DMS 273 treated with DMSO at 0.1 percent for 48 hours (cell line): ENCODE measurements around the gene EXOC3L1.

ENCODE experiments used
- DNase-seq: peaks from one replicate; lab custom pipeline; 2025; lab: John Stamatoyannopoulos, UW

The EXOC3L1 gene

DNA sequence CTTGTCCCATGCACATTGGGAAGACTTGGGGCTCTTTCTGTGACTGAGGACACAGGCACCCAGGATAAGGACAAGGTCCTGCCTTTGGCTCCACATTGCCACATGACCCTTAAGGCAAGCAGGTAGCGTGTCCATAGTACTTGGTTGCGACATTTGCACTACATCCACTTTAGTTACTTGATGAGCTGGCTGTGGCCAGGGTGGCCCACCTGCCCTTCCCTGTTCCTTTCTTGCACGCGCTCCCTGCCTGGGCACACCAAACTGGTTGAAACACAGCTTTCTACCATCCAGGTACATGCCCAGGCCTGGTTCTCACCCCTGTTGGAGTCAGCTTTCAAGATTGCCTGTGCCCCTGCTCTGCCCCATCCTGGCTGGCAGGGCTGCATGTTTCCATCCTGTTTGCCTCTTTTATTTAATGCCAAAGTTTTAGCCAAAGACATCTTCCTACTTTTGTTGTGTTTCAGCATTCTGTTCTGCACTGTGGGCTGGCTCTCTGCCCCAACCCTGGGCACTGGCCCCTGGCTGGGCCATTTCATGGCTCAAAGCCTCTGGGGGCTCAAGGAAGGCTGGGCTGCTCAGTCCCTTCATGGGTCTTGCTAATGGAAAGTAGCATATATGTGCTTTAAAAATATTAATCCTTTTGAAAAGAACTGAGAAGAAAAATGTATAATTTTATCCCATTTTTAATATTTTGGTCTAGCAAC is 42.3 kb downstream of the EXOC3L1 start:
- DNase-seq: no peak

DNA sequence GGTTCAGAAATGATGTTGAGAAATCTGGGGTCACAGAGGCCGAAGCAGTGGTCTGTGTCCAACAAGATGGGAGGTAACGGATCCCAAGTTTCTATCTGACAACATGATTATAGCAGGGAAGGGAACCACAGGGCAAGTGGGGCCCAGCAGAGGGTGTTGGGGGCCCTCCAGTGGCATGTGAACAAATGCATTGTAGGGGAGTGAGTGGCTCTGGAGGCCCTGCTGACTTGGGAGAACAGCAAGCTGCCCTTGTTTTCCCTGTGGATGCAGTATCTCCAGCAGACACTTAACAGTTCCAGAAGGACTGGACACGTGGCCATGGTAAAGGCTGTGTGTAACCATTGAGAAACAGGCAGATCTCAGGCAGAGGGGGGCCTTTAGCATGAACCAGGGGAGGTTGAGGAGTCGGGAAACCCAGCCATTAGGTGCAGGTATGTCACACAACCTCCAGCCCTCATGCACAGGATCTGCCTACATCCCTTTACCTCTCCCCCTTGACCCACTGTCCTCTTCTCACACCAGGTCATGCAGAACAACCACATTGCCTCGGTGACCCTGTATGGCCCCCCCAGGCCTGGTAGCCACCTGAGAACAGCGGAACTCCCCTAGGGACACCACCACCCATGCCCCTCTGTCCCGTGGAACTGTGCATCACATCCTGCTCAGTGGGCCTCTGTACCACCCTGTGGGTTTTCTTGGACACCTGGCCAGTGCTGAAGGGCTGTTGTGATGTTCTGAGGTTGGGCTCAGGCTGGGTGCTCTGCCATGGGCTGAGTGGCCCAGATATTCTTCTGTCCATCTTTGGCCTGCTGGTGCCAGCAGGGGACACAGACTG is 43.2 kb downstream of the EXOC3L1 start:
- DNase-seq: no peak

DNA sequence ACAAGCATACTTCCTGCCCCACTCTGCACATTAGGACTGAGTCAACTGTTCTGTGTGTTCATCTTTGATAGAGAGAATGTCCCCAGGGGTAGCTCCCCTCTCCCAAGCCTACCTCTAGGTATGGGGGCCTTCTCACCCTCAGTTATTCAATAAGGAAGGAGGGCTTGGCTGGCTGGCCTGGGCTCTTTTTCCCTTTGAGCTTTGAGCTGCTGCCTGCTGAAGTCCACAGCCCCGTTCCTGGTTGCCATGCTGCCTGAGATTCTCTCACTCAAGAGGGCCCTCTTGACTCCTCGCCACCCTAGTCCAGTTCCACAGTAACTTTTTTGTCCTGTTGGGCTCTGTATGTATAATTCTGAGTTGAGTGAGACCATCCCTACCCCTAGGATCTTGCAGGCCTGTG is 44.2 kb downstream of the EXOC3L1 start:
- no peak for DNase-seq

DNA sequence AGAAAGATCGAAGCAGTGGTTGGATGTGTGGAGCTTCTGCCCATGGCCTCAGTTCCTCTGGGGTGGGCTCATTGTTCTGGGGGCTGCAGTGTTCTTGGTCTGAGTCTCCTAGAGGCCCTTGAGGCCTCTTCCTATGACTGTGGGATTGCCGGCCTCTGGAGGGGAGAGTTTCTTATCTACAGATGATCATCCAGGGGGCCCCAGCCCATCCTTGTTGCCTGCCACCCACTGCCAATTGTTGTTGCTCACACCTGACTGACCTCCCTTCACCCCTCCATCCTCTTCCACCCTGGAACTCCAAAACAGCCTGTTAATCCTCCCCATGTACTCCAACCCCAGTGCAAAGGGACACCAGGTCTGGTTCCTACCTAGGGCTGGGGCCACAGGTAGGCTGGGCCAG is 45.0 kb downstream of the EXOC3L1 start:
- DNase-seq: no peak

DNA sequence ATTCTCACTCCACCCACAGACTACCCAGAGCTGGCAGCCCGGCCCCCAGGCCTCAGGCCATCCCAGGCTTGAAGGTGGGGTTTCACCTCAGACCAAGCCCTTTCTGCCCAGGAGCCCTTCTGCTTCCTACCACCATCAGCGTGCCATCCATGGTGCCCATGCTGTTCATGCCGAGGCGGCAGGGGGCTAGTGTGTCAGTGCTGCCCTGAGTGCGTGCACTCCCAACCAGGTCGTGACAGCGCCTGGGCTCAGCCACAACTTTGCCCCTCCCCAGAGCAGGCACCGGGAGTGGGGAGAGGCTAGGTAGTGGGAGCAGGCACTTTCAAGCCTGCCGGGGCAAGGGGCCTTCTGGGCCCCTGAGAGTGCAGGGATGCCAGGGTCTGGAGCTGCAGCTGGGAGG is 47.6 kb downstream of the EXOC3L1 start:
- no peak for DNase-seq

DNA sequence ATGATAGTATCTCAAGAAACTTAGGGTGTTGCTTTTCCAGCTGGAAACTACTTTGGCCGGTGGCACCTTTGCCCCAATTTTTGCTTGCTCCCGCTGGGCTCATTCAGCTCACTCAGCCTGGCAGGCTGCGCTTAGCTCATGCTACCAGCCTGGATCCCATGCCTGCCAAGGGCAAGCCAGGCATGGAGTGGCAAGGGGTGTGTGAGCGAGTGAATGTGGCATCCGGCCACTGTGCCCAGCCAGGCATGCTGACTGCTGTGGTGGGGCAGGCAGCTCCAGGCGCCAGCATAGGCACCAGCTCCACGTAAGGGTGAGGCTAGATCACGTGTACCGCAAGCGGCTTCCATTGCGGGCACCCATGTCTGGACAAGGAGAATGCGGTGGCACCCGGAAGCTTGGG is 48.5 kb downstream of the EXOC3L1 start:
- no peak for DNase-seq

DNA sequence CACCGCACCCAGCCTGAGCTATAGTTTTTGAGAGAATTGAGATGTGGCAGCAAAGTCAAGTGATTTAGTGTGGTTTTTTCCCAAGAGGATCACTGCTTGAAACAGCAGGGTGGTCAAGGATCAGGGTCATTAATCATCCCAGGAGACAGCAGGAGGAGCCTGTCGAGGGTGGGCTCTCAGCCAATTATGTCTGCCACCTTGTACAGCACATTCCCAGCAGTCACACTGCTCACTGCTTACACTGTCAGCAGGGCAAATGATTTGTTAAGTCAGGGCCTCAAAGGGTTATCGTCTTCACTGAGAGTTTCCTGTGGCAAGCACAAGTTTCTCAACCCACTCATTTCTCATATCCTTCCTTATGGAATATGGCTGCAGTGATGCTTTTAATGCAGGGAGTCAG is 52.3 kb downstream of the EXOC3L1 start:
- no peak for DNase-seq
